HEK293 (cell line): ENCODE results near the gene TRAM2.
A peak's percentile ranks its signal among the peaks of the same experiment; 100 is the strongest.

ENCODE experiments used
- BCL11A ChIP-seq: fragments of 450-650 bp; formaldehyde crosslinking; IDR thresholded peaks from 2 replicates; pipeline ENCODE4 v1.5.1; 2016; ENCODE audit warnings: low read depth, missing biosample characterization, missing genetic modification characterization
- HOXC10 ChIP-seq: sonication (generic); formaldehyde crosslinking; IDR thresholded peaks from 2 replicates; pipeline ENCODE4 v1.8.1; 2023; ENCODE audit warnings: mild to moderate bottlenecking, missing genetic modification reagents
- HOXD13 ChIP-seq: sonication (generic); formaldehyde crosslinking; IDR thresholded peaks from 2 replicates; pipeline ENCODE4 v1.8.0; 2022; ENCODE audit warnings: missing genetic modification reagents, borderline replicate concordance
- KLF10 ChIP-seq: fragments of 450-650 bp; IDR thresholded peaks from 2 replicates; pipeline ENCODE4 v1.5.1; 2018; ENCODE audit warnings: missing biosample characterization, mild to moderate bottlenecking, missing genetic modification characterization
- MYNN ChIP-seq: fragments of 450-650 bp; formaldehyde crosslinking; IDR thresholded peaks from 2 replicates; pipeline ENCODE4 v1.5.1; 2016; ENCODE audit warnings: missing biosample characterization, missing genetic modification characterization, borderline replicate concordance
- MZF1 ChIP-seq: fragments of 450-650 bp; formaldehyde crosslinking; IDR thresholded peaks from 2 replicates; pipeline ENCODE4 v1.5.1; 2017; ENCODE audit warnings: missing biosample characterization, missing genetic modification characterization, borderline replicate concordance
- SETDB1 ChIP-seq: IDR thresholded peaks from one replicate; pipeline ENCODE4 v1.6.1; 2017; ENCODE audit warnings: mild to moderate bottlenecking, low read length, moderate library complexity, mixed read lengths; ENCODE audit not compliant: insufficient read length
- ZBTB48 ChIP-seq: fragments of 450-650 bp; formaldehyde crosslinking; IDR thresholded peaks from 2 replicates; pipeline ENCODE4 v1.5.1; 2016; ENCODE audit warnings: missing biosample characterization, missing genetic modification characterization
- ZBTB8A ChIP-seq: fragments of 450-650 bp; formaldehyde crosslinking; IDR thresholded peaks from 2 replicates; pipeline ENCODE4 v1.5.1; 2016; ENCODE audit warnings: missing biosample characterization, missing genetic modification characterization
- ZFHX2 ChIP-seq: fragments of 450-650 bp; formaldehyde crosslinking; conservative IDR thresholded peaks from 2 replicates; pipeline ENCODE4 v1.5.1; 2016; ENCODE audit warnings: missing biosample characterization, missing genetic modification characterization
- ZNF10 ChIP-seq: fragments of 450-650 bp; formaldehyde crosslinking; IDR thresholded peaks from 2 replicates; pipeline ENCODE4 v1.5.1; 2017; ENCODE audit warnings: missing biosample characterization, missing genetic modification characterization
- ZNF138 ChIP-seq: fragments of 450-650 bp; formaldehyde crosslinking; IDR thresholded peaks from 2 replicates; pipeline ENCODE4 v1.5.1; 2016; ENCODE audit warnings: missing biosample characterization, missing genetic modification characterization, borderline replicate concordance
- ZNF214 ChIP-seq: fragments of 450-650 bp; formaldehyde crosslinking; IDR thresholded peaks from 2 replicates; pipeline ENCODE4 v1.5.1; 2017; ENCODE audit warnings: missing biosample characterization, mild to moderate bottlenecking, missing genetic modification characterization, borderline replicate concordance
- ZNF23 ChIP-seq: fragments of 450-650 bp; formaldehyde crosslinking; IDR thresholded peaks from 2 replicates; pipeline ENCODE4 v1.5.1; 2016; ENCODE audit warnings: missing biosample characterization, missing genetic modification characterization, borderline replicate concordance
- ZNF24 ChIP-seq: fragments of 450-650 bp; formaldehyde crosslinking; IDR thresholded peaks from 2 replicates; pipeline ENCODE4 v1.5.1; 2016; ENCODE audit warnings: missing biosample characterization, missing genetic modification characterization
- ZNF266 ChIP-seq: fragments of 450-650 bp; formaldehyde crosslinking; IDR thresholded peaks from 2 replicates; pipeline ENCODE4 v1.5.1; 2016; ENCODE audit warnings: missing biosample characterization, missing genetic modification characterization, low read depth
- ZNF350 ChIP-seq: fragments of 450-650 bp; formaldehyde crosslinking; IDR thresholded peaks from 2 replicates; pipeline ENCODE4 v1.5.0; 2017; ENCODE audit warnings: missing biosample characterization, mild to moderate bottlenecking, missing genetic modification characterization
- ZNF354C ChIP-seq: fragments of 450-650 bp; formaldehyde crosslinking; IDR thresholded peaks from 2 replicates; pipeline ENCODE4 v1.5.1; 2016; ENCODE audit warnings: missing biosample characterization, missing genetic modification characterization, low read depth, borderline replicate concordance
- ZNF433 ChIP-seq: fragments of 450-650 bp; formaldehyde crosslinking; IDR thresholded peaks from 2 replicates; pipeline ENCODE4 v1.5.1; 2016; ENCODE audit warnings: missing biosample characterization, missing genetic modification characterization, low read depth
- ZNF473 ChIP-seq: fragments of 450-650 bp; formaldehyde crosslinking; IDR thresholded peaks from 2 replicates; pipeline ENCODE4 v1.5.1; 2017; ENCODE audit warnings: missing biosample characterization, missing genetic modification characterization
- ZNF48 ChIP-seq: fragments of 450-650 bp; formaldehyde crosslinking; IDR thresholded peaks from 2 replicates; pipeline ENCODE4 v1.5.1; 2016; ENCODE audit warnings: missing biosample characterization, missing genetic modification characterization
- ZNF510 ChIP-seq: fragments of 450-650 bp; formaldehyde crosslinking; IDR thresholded peaks from 2 replicates; pipeline ENCODE4 v1.5.1; 2018; ENCODE audit warnings: mild to moderate bottlenecking, missing genetic modification characterization, missing biosample characterization; ENCODE audit not compliant: insufficient replicate concordance
- ZNF555 ChIP-seq: fragments of 450-650 bp; formaldehyde crosslinking; conservative IDR thresholded peaks from 2 replicates; pipeline ENCODE4 v1.5.1; 2017; ENCODE audit warnings: missing biosample characterization, mild to moderate bottlenecking, missing genetic modification characterization, inconsistent platforms
- ZNF624 ChIP-seq: fragments of 450-650 bp; formaldehyde crosslinking; IDR thresholded peaks from 2 replicates; pipeline ENCODE4 v1.5.1; 2017; ENCODE audit warnings: missing biosample characterization, missing genetic modification characterization
- ZNF707 ChIP-seq: fragments of 450-650 bp; formaldehyde crosslinking; IDR thresholded peaks from 2 replicates; pipeline ENCODE4 v1.5.1; 2016; ENCODE audit warnings: missing biosample characterization, missing genetic modification characterization
- ZNF776 ChIP-seq: fragments of 450-650 bp; formaldehyde crosslinking; IDR thresholded peaks from 2 replicates; pipeline ENCODE4 v1.5.0; 2017; ENCODE audit warnings: missing biosample characterization, missing genetic modification characterization, borderline replicate concordance
- ZNF791 ChIP-seq: fragments of 450-650 bp; formaldehyde crosslinking; IDR thresholded peaks from 2 replicates; pipeline ENCODE4 v1.5.1; 2016; ENCODE audit warnings: missing biosample characterization, missing genetic modification characterization
- ZNF792 ChIP-seq: fragments of 450-650 bp; formaldehyde crosslinking; IDR thresholded peaks from 2 replicates; pipeline ENCODE4 v1.5.1; 2016; ENCODE audit warnings: missing biosample characterization, missing genetic modification characterization
- ZXDB ChIP-seq: fragments of 450-650 bp; formaldehyde crosslinking; IDR thresholded peaks from 2 replicates; pipeline ENCODE4 v1.5.1; 2016; ENCODE audit warnings: missing biosample characterization, missing genetic modification characterization
- TF ChIP-seq, protein P1 (sequence below): fragments of 450-650 bp; formaldehyde crosslinking; IDR thresholded peaks from 2 replicates; pipeline ENCODE4 v1.5.1; 2016; ENCODE audit warnings: missing biosample characterization, missing genetic modification characterization
- TF ChIP-seq, protein P2 (sequence below): fragments of 450-650 bp; formaldehyde crosslinking; IDR thresholded peaks from 2 replicates; pipeline ENCODE4 v1.5.1; 2016; ENCODE audit warnings: missing biosample characterization, missing genetic modification characterization, borderline replicate concordance
- TF ChIP-seq, protein P3 (sequence below): fragments of 450-650 bp; formaldehyde crosslinking; IDR thresholded peaks from 2 replicates; pipeline ENCODE4 v1.5.1; 2016; ENCODE audit warnings: missing biosample characterization, missing genetic modification characterization
- TF ChIP-seq, protein P4 (sequence below): fragments of 450-650 bp; formaldehyde crosslinking; IDR thresholded peaks from 2 replicates; pipeline ENCODE4 v1.5.1; 2016; ENCODE audit warnings: missing biosample characterization, missing genetic modification characterization

Gene TRAM2

DNA sequence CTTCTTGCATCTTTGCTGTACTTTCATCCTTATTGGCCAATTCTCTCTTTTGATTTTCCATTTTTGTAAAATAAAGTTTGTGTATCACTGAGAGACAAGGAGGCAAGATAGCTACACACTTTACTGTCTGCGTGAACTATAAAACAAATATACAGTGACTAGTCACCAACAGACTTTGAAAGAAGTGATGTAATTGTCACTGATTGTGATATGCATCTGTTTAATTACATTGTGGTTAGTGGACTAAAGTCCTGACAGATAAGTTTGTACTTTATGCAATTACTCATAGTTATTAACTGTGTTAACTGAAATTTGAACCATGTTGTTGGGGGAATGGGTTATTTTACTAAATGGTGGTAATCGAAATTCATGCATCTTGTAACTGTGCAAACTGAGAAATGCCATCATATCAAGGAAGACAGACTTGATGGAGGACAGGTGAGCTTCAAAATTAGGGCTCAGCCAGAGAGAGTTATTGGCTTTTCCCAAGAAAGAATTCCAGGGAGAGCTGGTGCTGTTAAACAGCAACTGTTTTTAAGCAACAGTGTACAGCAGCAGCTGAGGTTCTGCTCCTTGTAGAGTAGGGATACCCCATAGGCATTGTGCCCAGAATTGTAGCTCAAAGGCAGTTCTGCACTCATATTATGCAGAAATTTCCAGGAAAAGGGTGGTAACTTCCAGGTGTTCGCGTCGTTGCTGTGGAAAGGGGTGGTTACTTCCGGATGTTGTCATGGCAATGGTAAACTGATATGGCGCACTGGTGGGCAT lies 93.8 kb downstream of the TRAM2 start (continued):
- TF ChIP-seq, protein P1, sequence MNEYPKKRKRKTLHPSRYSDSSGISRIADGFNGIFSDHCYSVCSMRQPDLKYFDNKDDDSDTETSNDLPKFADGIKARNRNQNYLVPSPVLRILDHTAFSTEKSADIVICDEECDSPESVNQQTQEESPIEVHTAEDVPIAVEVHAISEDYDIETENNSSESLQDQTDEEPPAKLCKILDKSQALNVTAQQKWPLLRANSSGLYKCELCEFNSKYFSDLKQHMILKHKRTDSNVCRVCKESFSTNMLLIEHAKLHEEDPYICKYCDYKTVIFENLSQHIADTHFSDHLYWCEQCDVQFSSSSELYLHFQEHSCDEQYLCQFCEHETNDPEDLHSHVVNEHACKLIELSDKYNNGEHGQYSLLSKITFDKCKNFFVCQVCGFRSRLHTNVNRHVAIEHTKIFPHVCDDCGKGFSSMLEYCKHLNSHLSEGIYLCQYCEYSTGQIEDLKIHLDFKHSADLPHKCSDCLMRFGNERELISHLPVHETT (tag by site-specific recombination) = peak; percentile 98
- TF ChIP-seq ZNF776 = no peak
- no peak for TF ChIP-seq ZNF792 (tag by site-specific recombination)
- TF ChIP-seq ZNF10 (tag by site-specific recombination) = peak; percentile 83
- TF ChIP-seq ZNF473 (tag by site-specific recombination) = no peak
- no peak for TF ChIP-seq ZNF791 (tag by site-specific recombination)
- no peak for TF ChIP-seq ZNF266 (tag by site-specific recombination)
- TF ChIP-seq KLF10 (tag by site-specific recombination) = peak; percentile 84
- TF ChIP-seq, protein P2, sequence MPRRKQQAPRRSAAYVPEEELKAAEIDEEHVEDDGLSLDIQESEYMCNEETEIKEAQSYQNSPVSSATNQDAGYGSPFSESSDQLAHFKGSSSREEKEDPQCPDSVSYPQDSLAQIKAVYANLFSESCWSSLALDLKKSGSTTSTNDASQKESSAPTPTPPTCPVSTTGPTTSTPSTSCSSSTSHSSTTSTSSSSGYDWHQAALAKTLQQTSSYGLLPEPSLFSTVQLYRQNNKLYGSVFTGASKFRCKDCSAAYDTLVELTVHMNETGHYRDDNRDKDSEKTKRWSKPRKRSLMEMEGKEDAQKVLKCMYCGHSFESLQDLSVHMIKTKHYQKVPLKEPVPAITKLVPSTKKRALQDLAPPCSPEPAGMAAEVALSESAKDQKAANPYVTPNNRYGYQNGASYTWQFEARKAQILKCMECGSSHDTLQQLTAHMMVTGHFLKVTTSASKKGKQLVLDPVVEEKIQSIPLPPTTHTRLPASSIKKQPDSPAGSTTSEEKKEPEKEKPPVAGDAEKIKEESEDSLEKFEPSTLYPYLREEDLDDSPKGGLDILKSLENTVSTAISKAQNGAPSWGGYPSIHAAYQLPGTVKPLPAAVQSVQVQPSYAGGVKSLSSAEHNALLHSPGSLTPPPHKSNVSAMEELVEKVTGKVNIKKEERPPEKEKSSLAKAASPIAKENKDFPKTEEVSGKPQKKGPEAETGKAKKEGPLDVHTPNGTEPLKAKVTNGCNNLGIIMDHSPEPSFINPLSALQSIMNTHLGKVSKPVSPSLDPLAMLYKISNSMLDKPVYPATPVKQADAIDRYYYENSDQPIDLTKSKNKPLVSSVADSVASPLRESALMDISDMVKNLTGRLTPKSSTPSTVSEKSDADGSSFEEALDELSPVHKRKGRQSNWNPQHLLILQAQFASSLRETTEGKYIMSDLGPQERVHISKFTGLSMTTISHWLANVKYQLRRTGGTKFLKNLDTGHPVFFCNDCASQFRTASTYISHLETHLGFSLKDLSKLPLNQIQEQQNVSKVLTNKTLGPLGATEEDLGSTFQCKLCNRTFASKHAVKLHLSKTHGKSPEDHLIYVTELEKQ (tag by site-specific recombination) = peak; percentile 99
- TF ChIP-seq SETDB1 = no peak
- peak; percentile 95 for TF ChIP-seq ZNF24 (tag by site-specific recombination)
- no peak for TF ChIP-seq ZNF48 (tag by site-specific recombination)
- TF ChIP-seq HOXC10 = no peak
- TF ChIP-seq BCL11A (tag by site-specific recombination) = peak; percentile 98
- no peak for TF ChIP-seq ZNF23
- no peak for TF ChIP-seq ZNF350 (tag by site-specific recombination)
- TF ChIP-seq, protein P3, sequence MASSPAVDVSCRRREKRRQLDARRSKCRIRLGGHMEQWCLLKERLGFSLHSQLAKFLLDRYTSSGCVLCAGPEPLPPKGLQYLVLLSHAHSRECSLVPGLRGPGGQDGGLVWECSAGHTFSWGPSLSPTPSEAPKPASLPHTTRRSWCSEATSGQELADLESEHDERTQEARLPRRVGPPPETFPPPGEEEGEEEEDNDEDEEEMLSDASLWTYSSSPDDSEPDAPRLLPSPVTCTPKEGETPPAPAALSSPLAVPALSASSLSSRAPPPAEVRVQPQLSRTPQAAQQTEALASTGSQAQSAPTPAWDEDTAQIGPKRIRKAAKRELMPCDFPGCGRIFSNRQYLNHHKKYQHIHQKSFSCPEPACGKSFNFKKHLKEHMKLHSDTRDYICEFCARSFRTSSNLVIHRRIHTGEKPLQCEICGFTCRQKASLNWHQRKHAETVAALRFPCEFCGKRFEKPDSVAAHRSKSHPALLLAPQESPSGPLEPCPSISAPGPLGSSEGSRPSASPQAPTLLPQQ (tag by site-specific recombination) = peak; percentile 72; the same call in 1 of the 2 replicates
- no peak for TF ChIP-seq ZFHX2 (tag by site-specific recombination)
- 0 out of 2 replicates have a peak, but pooled peaks have one; percentile 29 for TF ChIP-seq ZBTB8A
- TF ChIP-seq ZBTB48 = no peak; the same call in 1 of the 2 replicates
- no peak for TF ChIP-seq ZNF138 (tag by site-specific recombination)
- peak; percentile 44; the same call in 1 of the 2 replicates for TF ChIP-seq MZF1
- TF ChIP-seq ZNF624 (tag by site-specific recombination) = no peak
- TF ChIP-seq ZNF510 (tag by site-specific recombination) = no peak
- TF ChIP-seq ZNF354C (tag by site-specific recombination) = no peak
- TF ChIP-seq ZNF707 (tag by site-specific recombination) = no peak
- no peak for TF ChIP-seq ZNF433 (tag by site-specific recombination)
- no peak for TF ChIP-seq ZNF555 (tag by site-specific recombination)
- TF ChIP-seq, protein P4, sequence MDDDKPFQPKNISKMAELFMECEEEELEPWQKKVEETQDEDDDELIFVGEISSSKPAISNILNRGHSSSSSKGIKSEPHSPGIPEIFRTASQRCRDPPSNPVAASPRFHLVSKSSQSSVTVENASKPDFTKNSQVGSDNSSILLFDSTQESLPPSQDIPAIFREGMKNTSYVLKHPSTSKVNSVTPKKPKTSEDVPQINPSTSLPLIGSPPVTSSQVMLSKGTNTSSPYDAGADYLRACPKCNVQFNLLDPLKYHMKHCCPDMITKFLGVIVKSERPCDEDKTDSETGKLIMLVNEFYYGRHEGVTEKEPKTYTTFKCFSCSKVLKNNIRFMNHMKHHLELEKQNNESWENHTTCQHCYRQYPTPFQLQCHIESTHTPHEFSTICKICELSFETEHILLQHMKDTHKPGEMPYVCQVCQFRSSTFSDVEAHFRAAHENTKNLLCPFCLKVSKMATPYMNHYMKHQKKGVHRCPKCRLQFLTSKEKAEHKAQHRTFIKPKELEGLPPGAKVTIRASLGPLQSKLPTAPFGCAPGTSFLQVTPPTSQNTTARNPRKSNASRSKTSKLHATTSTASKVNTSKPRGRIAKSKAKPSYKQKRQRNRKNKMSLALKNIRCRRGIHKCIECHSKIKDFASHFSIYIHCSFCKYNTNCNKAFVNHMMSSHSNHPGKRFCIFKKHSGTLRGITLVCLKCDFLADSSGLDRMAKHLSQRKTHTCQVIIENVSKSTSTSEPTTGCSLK = no peak
- TF ChIP-seq ZNF214 (tag by site-specific recombination) = no peak
- TF ChIP-seq ZXDB (tag by site-specific recombination) = peak; percentile 96
- no peak for TF ChIP-seq HOXD13
- no peak for TF ChIP-seq MYNN
